HCEC 1CT (cell line): ENCODE data around the gene TDRD3.
A peak's percentile ranks its signal among the peaks of the same experiment; 100 is the strongest.
"Not testable (repeated sequence)": the region's sequence is repeated elsewhere in the genome, so short reads cannot be mapped to it uniquely, and the experiment has no call there.

Experiments
- DNase-seq: peaks from one replicate; pipeline ENCODE4 v3.0.0-alpha.2; 2017

TDRD3 gene

DNA sequence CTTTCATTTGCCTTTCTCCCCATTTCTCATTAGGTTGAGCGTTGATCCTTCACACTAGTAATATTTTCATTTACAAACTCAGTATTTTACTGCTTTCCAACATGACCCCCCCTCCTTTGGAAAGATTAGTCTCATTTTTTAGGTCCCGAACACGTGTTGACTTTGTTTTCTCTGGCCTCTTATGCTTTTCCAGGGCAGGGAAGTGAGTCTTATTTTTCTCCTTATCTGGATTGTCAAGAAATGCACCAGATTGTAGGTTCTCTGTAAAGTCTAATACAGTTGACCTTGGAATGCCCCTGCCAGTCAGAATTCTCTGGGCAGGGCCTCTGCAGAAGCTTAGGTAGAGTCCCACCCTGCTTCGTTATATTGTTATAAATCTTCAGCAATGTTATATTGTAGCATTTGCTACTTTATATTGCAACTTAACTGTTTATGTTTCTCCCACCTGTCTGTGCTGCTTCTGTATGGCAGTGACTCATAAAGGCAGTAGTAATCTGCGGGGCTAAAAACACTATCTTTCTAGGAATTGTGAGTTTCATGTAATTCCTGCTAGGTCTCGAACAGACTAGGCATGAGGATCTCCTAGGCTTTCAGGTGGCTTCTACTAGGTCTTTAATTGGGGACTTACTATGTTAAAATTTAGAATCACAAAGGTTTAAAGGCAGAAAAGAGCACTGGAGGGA lies 2.0 kb downstream of the TDRD3 start:
- DNase-seq = peak; percentile 27

DNA sequence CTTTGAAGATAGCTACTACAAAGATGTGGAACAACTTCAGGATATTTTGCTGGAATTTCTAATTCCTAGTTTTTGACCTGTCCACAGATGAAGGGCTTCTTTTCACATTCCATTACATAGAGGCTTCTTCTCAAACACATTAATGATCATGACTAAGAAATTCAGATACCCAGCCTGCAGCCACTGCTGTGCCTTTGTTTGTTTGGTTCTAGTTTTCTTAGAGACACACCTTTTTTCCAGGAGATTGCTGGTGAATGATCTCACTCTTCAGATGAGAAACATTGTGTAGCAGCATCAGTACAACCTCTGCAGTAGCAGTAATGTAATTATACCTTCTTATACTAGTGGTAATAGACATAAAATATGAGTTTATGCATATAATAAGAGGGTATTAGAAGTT lies 5.0 kb downstream of the TDRD3 start:
- DNase-seq = no peak

DNA sequence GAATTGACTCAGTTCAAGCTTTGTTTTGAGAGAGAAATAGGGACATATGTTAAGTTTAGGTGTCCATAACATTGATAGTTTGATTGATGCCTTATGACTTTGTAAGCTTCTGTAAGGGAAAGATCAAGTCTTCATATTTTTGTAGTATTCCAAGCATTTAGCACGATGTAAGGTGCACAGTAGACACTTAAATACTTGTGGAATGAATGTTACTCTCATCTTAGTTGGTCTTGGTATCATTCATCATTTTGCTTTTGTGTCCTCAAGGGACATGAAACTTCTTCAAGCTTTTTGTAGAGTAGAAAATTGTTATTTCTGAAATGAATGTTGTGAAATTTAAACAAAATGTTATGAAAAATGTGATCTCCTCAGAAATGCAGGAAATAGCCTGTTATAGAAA lies 10.1 kb downstream of the TDRD3 start:
- DNase-seq = no peak

DNA sequence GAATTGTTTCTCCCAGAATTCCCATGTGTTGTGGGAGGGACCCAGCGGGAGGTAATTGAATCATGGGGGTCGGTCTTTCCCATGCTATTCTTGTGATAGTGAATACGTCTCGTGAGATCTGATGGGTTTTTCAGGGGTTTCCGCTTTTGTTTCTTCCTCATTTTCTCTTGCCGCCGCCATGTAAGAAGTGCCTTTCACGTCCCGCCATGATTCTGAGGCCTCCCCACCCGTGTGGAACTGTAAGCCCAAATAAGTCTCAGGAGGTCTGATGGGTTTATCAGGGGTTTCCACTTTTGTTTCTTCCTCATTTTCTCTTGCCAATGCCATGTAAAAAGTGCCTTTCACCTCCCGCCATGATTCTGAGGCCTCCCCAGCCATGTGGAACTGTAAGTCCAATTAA lies 10.8 kb downstream of the TDRD3 start:
- DNase-seq = not testable (repeated sequence)

DNA sequence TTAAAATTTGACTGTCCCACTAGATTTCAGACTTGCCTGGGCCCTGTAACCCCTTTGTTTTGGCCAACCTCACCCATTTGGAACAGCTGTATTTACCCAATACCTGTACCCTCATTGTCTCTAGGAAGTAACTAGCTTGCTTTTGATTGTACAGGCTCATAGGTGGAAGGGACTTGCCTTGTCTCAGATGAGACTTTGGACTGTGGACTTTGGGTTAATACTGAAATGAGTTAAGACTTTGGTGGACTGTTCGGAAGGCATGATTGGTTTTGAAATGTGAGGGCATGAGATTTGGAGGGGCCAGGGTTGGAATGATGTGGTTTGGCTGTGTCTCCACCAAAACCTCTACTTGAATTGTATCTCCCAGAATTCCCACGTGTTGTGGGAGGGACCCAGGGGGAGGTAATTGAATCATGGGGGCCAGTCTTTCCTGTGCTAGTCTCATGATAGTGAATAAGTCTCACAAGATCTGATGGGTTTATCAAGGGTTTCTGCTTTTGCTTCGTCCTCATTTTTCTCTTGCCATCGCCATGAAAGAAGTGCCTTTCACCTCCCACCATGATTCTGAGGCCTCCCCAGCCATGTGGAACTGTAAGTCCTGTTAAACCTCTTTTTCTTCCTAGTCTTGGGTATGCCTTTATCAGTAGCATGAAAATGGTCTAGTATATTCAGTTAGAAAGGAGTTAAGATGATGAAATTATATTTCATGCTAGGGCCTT lies 12.7 kb downstream of the TDRD3 start:
- not testable (repeated sequence) for DNase-seq

DNA sequence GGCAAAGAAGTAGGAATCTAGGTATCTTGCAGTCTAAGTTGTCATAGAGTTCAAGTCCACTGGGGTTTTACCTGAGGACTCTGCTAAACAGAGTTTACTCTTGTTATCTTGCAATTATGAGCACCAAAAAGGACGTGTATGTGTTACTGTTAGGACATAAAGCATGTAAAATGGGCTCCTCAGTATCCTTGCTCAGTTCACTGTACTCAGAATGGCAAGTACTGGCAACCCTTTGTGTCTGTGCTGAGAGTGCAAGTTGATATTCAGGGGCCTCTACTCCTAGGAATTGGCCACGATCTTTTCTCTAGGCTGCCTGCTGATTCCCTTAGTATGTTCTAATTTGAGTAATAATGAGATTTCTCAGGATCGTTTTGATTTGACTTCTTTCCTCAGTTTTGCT lies 13.3 kb downstream of the TDRD3 start:
- DNase-seq = no peak

DNA sequence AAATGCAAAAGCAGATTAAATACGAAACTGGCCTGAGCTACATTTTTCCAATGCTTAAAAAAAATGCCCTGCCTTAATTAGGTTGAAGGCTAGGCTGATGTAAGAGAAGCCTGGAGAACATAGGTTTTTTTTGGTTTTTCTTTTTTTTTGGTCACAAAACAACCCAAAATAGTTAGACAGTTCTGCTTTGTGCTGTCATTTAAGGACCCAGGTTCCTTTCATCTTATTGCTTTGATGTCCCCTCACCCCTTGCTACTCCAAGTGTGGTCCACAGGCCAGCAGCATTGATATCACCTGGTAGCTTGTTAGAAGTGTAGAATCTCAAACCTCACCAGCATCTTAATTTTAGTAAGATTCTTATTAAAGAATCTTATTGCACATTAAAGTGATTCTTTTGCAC lies 14.4 kb downstream of the TDRD3 start:
- DNase-seq = no peak

DNA sequence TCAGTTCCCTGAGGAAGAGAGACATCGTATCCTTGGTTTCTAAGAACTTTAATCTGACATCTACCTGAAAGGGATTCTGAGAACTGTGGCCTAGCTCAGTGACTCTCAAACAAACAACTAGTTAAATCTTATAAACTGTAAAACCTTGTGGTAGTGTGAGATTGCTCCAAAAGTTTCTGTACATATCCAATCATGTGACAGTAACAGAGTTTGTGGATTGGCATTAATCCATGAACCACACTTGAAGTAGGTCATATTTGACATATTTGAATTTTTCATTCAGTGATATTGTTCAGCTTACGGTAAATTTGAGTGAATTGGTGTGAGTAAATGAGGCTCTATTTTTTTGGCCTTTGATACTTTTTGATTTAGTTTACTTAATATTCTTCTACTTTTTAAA lies 15.0 kb downstream of the TDRD3 start:
- no peak for DNase-seq

DNA sequence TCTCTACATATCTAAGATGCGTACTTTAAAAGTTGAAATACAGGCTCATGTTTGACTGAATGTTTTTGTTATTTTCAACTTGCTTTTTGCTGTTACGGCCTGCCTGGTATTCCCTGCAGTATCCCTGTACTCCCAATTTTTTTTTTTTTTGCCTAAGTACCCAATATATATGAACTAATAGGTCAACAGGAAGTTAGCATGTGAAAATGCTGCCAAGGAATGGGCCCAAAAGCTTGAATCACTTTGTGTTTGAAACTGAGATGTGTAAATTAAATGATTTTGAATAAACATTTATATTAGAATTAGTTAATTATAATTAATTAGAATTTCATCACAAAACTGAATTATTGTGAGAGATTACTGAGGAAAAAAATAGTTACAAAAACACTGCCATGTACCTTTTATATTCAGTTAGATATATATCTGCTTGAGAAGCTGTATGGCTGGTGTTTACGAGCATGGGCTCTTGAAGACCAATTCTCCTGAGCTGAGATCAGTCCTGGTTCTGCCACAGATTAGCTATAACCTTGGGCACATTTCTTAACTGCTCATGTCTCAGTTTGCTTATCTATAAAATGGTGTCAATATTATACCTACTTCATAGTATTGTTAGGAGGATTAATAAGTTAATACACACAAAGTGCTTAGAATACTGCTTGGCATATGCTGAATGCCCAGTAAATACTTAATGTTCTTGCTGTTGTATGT lies 16.0 kb downstream of the TDRD3 start:
- DNase-seq = no peak

DNA sequence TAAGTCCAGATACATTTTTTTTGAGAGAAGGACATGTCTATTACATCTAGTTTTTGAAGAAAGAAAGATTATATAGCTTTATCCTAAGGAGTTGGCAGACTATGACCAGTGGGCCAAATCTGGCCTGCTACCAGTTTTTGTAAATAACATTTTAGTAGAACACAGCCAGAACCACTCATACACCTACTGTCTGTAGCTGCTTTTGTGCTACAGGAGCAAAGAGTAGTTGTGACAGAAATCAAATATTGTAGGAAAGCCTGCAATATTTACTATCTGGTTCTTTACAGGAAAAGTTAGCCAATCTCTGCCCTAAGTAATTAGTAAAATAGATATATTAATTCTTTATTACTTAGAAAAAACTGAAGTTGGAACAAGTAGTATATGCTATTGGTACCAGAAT lies 17.2 kb downstream of the TDRD3 start:
- no peak for DNase-seq

DNA sequence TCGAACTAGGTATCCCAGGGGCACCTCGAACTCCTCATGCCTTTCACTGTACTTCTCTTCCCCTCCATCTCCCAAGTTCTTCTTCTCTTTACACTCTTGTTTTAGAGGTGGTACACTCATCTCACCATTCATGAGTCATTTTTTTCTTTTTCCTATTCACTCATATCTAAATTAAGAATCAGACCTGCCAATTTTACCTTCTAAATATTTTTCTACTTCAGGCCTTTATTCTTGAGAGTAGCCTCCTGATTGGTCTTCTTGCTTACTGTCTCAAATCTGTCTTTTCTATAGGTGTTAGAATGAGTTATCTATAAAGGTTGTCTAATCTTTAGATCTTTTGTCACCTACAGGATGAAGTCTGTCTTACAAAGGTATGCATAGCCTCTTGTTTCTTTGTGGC lies 20.7 kb downstream of the TDRD3 start:
- DNase-seq = no peak

DNA sequence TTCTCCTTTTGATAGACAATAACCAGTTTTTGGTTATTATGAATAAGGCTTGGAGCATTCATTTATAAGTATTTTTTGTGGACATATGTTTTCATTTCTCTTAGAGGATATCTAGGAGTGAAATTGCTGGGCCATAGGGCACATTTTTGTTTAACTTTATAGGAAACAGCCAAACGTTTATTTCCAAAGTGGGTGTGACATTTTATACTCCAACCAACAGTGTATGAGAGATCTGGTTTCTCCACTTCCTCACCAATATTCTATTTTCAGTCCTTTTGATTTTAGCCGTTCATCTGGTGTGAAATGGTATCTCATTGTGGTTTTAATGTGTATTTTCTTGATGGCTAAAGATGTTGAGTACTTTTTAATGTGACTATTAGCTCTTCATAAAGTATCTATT lies 21.9 kb downstream of the TDRD3 start:
- DNase-seq = no peak

DNA sequence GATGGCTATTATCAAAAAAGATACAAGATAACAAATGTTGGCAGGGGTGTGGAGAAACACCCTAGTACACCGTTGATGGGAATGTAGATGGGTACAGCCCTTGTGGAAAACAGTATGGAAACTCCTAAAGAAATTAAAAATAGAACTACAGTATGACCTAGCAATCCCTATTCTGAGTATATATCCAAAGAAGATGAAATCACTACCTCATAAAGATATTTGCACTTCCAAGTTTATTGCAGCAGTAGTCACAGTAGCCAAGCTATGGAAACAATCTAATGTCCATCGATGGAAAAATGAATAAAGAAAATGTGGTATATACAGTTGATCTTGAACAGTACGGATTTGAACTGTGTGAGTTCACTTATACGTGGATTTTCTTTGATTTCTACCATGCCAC lies 28.3 kb downstream of the TDRD3 start:
- DNase-seq = no peak

DNA sequence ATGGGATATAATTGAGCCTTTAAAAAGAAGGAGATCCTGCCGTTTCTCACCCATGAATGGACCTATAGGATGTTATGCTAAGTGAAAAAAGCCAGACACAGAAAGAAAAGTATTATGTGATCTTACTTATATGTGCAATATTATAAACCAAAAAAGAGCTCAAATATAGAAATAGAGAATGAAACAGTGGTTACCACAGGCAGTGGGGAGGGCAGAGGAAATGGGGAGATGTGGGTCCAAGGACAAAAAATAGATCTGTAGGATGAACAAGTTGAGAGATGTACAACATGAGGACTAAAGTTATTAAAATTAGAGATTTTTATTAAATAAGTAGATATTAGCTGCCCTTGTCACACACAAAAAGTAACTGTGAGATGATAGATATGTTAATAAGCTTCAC lies 29.1 kb downstream of the TDRD3 start:
- DNase-seq = no peak

DNA sequence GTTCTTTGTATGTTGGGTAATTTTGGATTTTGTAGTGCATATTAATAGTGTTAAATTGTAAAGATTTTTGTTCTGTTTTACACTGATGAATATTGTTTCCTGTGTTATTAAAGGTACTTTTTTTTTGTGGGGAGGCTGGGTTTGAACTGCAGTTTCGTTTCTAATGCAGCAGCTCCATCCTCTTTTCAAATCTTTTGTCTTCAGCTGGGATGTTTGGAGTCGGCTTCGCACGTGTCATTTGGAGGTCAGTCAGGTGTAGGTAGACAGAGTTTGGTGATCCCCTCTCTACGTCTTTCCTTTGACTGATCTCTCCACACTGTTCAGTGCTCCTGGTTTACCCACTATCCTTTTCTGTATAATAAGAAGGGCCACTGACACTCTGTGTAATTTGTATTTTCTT lies 30.3 kb downstream of the TDRD3 start:
- no peak for DNase-seq

DNA sequence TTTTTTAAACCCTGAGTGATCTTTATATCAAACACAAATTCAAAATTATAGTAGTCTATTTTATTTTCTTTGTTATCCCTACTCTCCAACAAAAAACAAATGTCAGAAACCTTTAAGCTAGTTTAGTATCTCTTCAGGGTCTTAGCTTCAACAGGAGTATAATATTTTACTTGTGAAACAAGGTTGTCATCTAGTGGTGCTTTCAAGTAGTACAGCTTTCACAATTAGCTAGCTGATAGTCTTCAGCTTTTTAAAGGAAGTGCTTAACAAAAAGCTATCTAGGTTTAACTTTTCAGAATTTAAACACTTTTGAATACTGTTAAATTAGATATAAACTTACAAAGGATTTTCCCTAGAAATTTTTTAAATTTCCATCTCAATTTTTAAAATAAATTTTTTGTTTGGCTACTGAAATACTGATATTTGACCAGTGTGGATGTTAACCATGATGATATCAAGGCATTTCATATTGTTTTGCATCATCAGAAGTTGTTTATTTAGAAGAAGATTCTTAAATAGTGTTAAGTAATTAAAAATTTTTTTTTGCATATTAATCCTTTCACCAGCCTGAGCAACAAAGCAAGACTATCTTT lies 34.2 kb downstream of the TDRD3 start:
- peak; percentile 71 for DNase-seq

DNA sequence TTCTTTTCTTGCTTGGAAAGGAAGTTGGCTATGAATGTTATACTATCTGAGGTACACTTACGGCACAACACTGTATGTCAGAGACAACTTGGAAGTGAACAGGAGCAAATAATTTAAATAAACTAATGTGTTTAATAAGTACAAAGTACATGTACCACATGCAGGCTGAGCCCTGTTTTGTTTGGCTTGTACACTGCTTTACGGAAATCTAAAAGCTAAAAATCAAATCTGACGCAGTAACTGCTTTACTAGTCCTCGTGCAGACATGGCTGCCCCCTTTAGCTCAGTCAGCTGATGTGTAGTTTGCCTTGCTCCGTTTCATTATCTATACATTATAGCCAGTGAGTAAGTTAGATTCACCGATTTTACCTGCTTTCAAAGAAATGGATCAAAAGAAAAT lies 36.5 kb downstream of the TDRD3 start:
- DNase-seq = no peak

DNA sequence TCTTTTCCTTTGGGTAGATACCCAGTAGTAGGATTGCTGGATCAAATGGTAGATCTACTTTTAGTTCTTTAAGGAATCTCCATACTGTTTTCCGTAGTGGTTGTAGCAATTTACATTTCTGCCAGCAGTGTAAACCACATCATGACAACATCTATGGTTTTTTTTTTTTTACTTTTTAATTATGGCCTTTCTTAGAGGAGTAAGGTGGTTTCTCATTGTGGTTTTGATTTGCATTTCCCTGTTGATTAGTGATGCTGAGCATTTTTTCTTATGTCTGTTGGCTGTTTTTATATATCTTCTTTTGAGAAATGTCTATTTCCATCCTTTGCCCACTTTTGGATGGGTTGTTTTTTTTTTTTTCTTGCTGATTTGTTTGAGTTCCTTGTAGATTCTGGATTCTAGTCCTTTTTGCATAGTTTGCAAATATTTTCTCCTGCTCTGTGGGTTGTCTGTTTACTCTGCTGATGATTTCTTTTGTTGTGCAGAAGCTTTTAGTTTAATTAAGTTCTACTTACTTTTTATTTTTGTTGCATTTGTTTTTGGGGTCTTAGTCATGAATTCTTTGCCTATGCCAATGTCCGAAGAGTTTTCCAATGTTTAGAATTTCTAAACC lies 38.8 kb downstream of the TDRD3 start:
- DNase-seq = no peak

DNA sequence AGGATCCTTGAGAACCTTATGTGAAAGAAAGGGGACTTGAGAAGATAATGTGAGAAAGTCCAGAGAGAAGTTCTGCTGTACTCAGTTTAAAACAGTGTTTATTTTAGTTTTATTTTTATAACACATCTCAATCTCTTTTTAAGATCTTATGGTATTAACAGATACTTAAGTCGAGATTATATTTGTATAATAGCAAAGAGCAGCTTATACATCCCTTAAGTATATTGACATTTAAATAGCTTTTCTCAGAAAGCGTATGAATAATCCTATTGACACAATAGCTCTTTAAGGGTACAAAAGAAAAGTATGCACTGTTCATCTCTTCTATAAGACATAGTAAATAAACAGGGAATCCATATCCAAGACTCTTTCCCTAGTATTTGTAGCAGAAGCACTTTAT lies 42.2 kb downstream of the TDRD3 start:
- no peak for DNase-seq

DNA sequence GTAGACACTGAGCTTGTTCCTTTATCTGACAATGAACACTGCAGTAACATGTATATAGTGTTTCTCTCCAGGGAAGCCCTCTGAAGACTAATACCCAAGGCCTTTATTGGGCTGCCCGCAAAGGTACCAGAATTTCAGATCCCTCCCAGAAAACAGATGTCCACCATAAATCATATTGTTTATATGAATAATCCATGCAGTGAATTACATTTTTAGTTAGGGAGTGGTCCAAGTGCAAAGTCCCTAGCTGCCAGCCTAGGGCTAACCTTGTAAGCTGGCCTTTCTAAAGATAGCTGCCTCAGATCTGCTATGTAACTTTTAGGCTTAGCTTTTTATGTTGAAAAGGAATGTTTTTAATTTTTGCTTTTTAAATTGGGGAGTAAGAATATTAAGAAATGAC lies 44.7 kb downstream of the TDRD3 start:
- DNase-seq = no peak

DNA sequence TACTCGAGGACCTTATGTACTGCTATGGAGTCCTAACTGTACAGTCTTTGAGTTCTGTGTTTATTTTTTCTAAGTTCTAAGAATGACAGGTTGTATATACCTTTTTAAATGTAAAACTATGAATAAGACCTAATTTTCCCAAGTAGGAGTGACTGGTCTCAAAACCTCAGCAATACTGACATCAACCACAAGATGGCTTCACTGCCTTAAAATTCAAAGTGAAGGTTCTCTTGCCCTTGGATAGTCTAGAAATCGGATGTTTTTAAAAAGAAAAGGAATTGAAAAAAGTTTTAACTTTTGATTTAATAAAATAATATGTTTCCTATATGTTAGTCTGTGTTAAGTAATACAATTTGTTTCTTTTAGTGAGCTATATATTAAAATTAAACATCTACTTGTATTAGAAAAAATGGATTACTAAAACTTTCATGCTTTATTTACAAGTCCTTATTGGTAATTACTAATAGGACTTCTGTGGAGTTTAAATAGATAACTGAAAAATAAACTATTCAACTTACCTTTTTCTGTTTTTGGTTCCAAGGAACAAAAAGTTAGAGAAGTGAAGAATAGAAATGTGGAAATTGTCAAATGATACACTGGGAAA lies 52.0 kb downstream of the TDRD3 start:
- peak; percentile 35 for DNase-seq

DNA sequence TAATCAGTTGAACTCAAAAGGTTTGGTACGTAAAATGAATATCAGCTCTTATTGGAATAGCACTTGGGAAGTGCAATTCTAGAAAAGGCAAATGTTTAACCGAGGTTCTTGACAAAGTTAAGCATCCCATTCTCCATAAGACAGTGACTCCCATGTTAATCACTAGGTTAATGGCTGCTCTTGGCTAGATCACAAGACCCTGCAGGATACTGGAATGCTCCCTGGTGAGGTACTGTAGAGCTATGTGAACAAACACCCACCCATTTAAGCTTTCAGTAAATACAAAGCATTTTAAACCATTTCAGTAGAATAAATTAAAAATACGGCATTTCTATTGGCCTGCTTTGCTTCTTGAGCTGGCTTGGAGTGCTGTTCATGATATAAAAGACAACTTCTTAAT lies 56.5 kb downstream of the TDRD3 start:
- peak; percentile 8 for DNase-seq

DNA sequence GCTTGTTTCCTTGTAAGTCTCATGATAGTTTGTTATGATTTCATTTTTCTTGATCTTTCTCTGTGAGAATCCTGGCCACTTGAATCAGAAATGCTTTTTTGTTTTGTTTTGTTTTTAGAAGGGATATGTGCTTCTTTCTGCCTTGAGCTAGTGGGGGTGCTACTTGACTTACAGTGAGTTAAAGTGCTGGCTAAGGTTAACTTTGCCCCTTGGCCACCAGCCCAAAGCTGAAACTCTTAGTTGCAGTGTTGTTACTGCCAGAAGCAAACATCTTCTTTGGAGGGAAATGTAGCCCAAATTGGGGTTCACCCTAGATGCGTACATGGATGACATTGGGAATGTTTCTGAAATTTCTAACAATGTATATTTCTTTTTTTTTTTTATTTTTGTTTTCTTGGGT lies 57.4 kb downstream of the TDRD3 start:
- no peak for DNase-seq
